Measurements from ENCODE around the gene GNPTG. TPM values are rescaled to one million over a fixed set of nuclear protein-coding genes. Genes with fewer than 3 reads are reported as not detected.

Gene GNPTG
- total RNA-seq, 1 donor from 2014 or later, result 72.1 TPM

DNA sequence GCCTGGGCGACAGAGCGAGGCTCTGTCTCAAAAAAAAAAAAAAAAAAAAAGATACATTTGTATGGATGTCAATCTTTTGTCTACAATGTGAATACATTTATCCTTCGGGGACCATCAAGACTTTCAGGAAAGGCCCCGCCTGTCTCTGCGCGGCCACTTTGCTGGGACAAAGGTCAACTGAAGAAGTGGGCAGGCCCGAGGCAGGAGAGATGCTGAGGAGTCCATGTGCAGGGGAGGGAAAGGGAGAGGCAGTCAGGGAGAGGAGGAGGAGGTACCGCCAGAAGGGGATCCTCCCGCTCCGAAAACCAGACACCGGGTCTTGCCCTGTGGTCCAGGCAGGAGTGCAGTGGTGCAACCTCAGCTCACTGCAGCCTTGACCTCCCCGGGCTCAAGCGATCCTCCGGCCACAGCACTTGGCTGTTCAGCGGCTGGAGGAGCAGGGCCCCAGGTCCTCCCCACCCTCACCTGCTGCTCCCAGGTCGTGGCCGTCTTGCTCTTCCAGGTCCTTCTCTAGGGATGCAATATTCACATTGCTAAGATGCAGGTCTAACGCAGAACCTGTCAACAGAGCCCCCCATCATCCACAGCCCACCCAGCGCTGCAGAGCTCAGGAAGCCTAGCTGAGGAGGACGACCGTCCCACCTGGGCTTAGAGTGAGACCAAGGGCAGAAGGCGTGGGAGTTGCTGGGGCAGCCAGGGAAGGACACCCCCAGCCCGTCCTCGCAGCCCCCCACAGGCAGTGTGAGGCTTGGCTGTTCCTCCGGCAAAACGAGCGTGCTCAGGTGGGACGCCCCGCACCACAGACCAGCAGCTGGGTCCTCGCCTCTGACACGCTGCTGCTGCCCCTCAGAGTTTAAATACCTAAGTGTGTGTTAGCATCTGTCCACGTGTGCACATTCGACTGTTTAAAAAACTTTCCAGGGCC, 19.6 kb downstream of the GNPTG start:
- DNase-seq (ENCODE audit: low spot score), result no peak

DNA sequence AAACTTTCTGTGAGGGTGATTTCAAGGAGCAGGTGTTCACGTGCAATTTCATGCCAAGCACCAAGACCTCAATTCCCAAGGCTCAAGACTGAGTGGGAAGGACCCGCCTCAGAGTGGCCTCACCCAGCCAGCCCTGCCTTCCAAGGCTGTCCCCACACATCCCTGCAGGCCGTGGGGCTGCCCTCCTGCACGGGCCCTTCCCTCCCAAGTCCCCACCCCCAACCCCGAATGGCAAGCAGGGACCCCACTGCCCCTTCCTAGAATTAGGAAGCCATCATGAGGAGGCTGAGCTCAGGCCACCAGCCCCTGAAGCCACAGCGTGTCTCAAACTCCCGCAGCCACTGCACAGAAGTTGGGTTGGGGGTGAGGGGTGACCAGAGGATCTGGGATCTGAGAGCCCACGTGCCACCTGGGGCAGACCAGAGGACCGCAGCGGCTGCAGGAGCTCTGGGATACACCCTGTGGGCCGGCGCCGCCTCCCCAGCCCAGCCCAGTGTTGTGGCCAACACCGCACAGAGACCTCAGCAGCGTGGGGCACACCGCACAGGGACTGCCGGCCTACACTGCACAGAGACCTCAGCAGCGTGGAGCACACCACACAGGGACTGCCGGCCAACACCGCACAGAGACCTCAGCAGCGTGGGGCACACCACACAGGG, 20.7 kb downstream of the GNPTG start:
- DNase-seq (ENCODE audit: low spot score), result no peak

DNA sequence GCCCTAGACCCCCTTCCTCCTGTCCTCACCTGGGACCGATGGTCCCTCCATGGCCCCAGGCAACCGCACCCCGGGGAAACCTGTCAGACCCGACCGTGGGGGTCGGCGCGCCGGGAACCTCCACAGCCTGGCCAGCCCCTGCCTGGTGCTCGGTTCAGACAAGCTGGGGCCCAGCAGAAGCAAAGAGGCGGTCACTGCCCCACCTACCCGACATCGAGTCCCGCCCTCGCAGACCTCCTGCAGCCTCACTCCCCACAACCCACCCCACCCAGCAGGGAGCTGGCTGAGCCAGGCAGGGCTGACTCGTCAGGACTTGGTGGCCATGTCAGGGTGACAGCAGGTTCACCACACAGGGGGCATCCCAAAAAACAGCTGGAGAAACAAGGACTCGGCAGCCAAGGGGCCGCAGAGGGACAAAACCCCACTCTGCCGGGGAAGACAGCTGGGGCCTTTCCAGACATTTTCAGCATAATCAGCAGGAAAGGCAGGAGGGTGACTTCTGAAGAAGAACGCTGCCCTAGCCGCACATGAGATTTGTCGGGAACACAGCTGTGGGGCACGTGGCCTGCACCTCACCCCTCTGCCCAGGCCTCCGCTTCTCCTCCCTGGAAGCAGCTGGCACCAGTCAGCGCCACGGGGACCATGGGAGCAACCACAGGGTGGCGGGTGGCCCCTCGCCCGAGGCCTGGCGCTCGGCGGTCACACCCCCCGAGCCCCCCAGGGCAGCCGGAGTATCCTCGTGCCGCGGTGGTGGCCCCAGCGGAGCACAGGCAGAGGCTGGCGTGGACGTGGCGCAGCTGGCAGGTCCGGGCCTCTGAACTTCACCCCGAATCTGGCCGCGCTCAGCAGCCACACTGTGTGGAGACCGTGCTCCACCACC, 22.9 kb downstream of the GNPTG start:
- DNase-seq (ENCODE audit: low spot score), result no peak

- DNase-seq (ENCODE audit: low spot score), result no peak
Observed at GRCh38 chr16:1375298-1375640, 23.5 kb downstream of the GNPTG start.

GRCh38 chr16:1375741-1376410, 24.1 kb downstream of the GNPTG start:
- DNase-seq (ENCODE audit: low spot score), result no peak

GRCh38 chr16:1377406-1378010, 25.8 kb downstream of the GNPTG start:
- DNase-seq (ENCODE audit: low spot score), result no peak

- no peak for DNase-seq (ENCODE audit: low spot score)
Observed at GRCh38 chr16:1378087-1378803, 26.5 kb downstream of the GNPTG start.

DNA sequence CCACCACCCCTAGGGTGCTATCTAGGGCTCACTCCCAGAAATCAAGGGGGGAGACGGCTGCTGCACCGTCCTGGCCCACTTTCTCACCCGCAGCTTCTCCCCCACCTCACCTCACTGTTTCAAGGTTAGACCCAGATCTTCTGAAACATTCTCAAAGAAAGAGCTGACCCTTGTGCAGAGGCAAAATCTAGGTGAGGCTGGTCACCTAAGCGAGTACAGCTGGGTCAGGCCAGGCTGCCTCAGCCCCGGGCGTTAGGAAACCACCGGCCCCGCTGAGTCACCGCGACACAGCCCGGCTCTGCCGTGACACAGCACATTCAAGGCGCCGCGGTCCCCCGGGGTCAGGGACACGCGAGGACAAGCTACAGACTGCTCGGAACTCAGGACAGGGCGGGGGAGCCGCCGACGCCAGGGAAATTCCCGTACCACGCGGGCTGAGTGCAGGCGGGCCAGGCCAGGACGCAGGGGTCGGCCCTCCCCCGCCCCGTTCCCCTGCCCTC, 27.1 kb downstream of the GNPTG start:
- DNase-seq (ENCODE audit: low spot score), result peak; percentile 96

- no peak for DNase-seq (ENCODE audit: low spot score)
Observed at GRCh38 chr16:1379304-1380076, 27.8 kb downstream of the GNPTG start.

DNA sequence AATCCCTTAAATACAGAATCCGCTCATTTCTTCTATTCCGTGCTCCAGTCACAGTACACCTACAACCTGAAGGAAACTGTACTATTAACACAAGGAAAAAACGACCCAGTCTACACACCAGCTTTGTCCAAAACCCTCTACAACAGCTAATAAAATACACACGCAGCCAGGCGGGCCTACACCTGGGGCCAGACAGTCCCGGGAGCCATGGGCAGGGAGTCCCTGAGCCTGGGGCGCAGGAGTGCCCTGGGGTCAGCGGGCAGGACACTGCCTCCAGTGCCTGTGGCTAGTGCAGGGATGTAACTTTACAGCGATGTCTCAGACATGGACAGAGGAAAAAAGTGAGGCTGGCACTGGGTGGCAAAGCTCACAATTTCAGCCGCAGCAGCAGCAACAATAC, 28.5 kb downstream of the GNPTG start:
- DNase-seq (ENCODE audit: low spot score), result no peak

- no peak for DNase-seq (ENCODE audit: low spot score)
Observed at GRCh38 chr16:1381612-1382406, 30.1 kb downstream of the GNPTG start.

DNA sequence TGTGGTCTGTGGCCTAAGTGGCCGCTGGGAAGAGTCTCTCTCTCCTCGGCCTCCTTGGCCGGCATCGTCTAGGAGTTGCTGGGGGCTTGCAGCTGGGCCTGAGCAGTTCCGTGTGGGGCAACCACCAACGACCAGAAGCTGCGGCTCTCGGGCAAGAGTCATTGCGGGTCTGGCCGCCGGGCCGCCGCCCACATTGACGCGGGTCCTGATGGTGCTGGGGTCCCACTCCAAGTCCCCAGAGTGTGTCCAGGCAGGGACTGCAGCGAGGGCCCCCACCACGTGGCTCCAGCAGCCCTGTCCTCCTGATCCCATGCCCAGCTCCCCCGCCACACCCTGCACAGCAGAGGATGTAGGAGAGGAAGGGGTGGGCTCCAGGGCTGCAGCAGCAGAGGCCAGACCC, 31.8 kb downstream of the GNPTG start:
- DNase-seq (ENCODE audit: low spot score), result no peak

- no peak for DNase-seq (ENCODE audit: low spot score)
Observed at GRCh38 chr16:1385232-1385631, 33.5 kb downstream of the GNPTG start.

DNA sequence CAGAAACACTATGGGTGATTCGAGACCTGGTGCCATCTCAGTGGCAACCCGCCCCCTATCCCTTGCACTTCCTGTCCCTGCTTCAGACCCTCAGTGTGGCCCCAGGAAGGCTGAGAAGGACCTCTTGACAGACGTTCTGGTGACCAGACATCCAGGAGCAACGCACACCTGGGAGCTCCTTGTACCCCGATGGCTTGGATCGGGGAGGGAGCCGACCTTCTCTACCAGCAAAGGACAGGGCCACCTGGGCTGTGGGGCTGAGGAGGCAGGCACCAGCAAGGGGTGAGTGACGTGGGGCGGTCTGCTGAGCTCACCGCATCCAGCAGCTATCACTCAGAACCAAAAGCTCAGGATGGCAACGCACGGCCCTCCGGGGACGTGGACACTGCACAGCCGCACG, 35.6 kb downstream of the GNPTG start:
- no peak for DNase-seq (ENCODE audit: low spot score)

DNA sequence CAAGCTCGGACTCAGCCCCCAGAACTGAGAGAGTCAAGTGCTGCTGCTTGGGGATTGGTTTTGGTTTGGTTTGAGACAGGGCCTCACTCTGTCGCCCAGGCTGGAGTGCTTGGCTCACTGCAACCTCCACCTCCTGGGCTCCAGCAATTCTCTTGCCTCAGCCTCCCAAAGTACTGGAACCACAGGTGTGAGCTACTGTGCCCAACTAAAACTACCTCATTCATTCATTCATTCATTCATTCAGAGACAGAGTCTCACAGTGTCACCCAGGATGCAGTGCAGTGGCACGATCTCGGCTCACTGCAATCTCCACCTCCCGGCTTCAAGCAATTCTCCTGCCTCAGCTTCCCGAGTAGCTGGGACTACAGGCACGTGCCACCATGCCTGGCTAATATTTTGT, 38.0 kb downstream of the GNPTG start:
- no peak for DNase-seq (ENCODE audit: low spot score)

GRCh38 chr16:1390239-1390779, 38.6 kb downstream of the GNPTG start:
- no peak for DNase-seq (ENCODE audit: low spot score)

DNA sequence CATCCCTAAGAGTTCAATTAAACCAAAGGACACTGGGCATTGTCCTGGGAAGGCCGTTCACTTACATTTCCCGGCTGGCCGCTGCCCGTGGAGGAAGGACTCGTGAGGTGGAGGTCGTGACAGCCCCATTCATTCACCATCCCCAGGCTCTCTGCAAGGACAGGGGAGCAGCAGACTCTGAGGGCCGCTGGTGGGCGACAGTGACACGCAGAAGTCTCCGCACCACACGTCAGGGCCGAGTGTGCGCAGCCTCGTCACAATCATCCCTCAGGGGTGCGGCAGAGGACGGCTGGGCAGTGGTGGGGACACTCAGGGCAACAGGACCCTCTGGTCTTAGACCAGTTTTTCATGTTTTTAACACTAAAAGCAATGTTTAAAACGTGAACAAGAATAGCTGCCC, 41.1 kb downstream of the GNPTG start:
- DNase-seq (ENCODE audit: low spot score), result no peak

GRCh38 chr16:1393613-1394176, 42.0 kb downstream of the GNPTG start:
- no peak for DNase-seq (ENCODE audit: low spot score)

All from mesenteric fat pad (tissue), 1 donor.